Measurements from ENCODE around the gene EML3. TPM values are rescaled to one million over a fixed set of nuclear protein-coding genes. Genes with fewer than 3 reads are reported as not detected.

EML3 gene
- 17.9 and 20.3 TPM in 2 replicates for total RNA-seq

GRCh38 chr11:62612366-62613290, at the start of gene EML3, which contains the start of gene ROM1:
Gene EML3, minus strand, starts transcription at chr11:62612775. Its CDS starts 318 bp downstream, at chr11:62612457.
Gene ROM1, plus strand, starts transcription at chr11:62613257. Its CDS starts 25 bp downstream, at chr11:62613282.

GRCh38 chr11:62645946-62646824, 33.6 kb upstream of the EML3 start, which contains the start of gene GANAB:
Gene GANAB, minus strand, starts transcription at chr11:62646613. Its CDS starts 14 bp downstream, at chr11:62646599.

GRCh38 chr11:62621567-62622470, 9.2 kb upstream of the EML3 start, which contains the start of gene B3GAT3:
Gene B3GAT3, minus strand, starts transcription at chr11:62621986. Its CDS starts 39 bp downstream, at chr11:62621947.

GRCh38 chr11:62601372-62602140, 11.0 kb downstream of the EML3 start, which contains the start of gene MTA2:
Gene MTA2, minus strand, starts transcription at chr11:62601865. Its CDS starts 415 bp downstream, at chr11:62601450.

GRCh38 chr11:62591448-62592145, 21.0 kb downstream of the EML3 start, which contains the start of gene TUT1:
Gene TUT1, minus strand, starts transcription at chr11:62591523. Its CDS starts 38 bp downstream, at chr11:62591485.

GRCh38 chr11:62573592-62574362, 38.8 kb downstream of the EML3 start, which contains the start of gene EEF1G:
Gene EEF1G, minus strand, starts transcription at chr11:62573891. Its CDS starts 49 bp downstream, at chr11:62573842.

Small RNA genes lying within 50 kb of the gene (small RNA-seq; reads per million reads assigned to genes)
- gene AP001458.1 (ENCODE audit: low replicate concordance) = not detected
- not detected for gene EEF1G (ENCODE audit: low replicate concordance)
- gene MIR6747 (ENCODE audit: low replicate concordance) = 0.10 reads per million

Other genes starting within 250 kb of the EML3 start
- not detected in 2 replicates for gene SCGB1A1, start 193.7 kb downstream of the EML3 start, total RNA-seq
- 206 and 490 TPM in 2 replicates for gene AHNAK, start 66.0 kb downstream of the EML3 start, total RNA-seq
- gene EEF1G, start 38.9 kb downstream of the EML3 start, total RNA-seq = 914 and 1,622 TPM in 2 replicates
- gene TUT1, start 21.3 kb downstream of the EML3 start, total RNA-seq = 7.4 and 8.4 TPM in 2 replicates
- 82.7 and 179 TPM in 2 replicates for gene MTA2, start 10.9 kb downstream of the EML3 start, total RNA-seq
- gene ROM1, start 482 bp upstream of the EML3 start, total RNA-seq = 1.3 and 4.6 TPM in 2 replicates
- gene B3GAT3, start 9.2 kb upstream of the EML3 start, total RNA-seq = 34.6 and 47.0 TPM in 2 replicates
- gene GANAB, start 33.8 kb upstream of the EML3 start, total RNA-seq = 222 and 365 TPM in 2 replicates
- gene INTS5, start 40.5 kb upstream of the EML3 start, total RNA-seq = 19.0 and 38.4 TPM in 2 replicates
- gene C11orf98, start 52.4 kb upstream of the EML3 start, total RNA-seq = 19.9 and 31.8 TPM in 2 replicates
- gene CSKMT, start 52.5 kb upstream of the EML3 start, total RNA-seq = 5.3 and 10.0 TPM in 2 replicates
- 4.6 and 7.6 TPM in 2 replicates for gene UQCC3, start 58.9 kb upstream of the EML3 start, total RNA-seq
- gene LBHD1, start 59.5 kb upstream of the EML3 start, total RNA-seq = 5.2 and 5.5 TPM in 2 replicates
- 62.4 and 230 TPM in 2 replicates for gene UBXN1, start 66.3 kb upstream of the EML3 start, total RNA-seq
- 3.7 and 4.7 TPM in 2 replicates for gene LRRN4CL, start 76.8 kb upstream of the EML3 start, total RNA-seq
- gene BSCL2, start 94.6 kb upstream of the EML3 start, total RNA-seq = 42.2 and 63.7 TPM in 2 replicates
- gene GNG3, start 94.9 kb upstream of the EML3 start, total RNA-seq = not detected in 2 replicates
- gene HNRNPUL2, start 114.7 kb upstream of the EML3 start, total RNA-seq = 7.0 and 16.3 TPM in 2 replicates
- gene TTC9C, start 115.7 kb upstream of the EML3 start, total RNA-seq = 39.8 and 49.1 TPM in 2 replicates
- gene ZBTB3, start 141.4 kb upstream of the EML3 start, total RNA-seq = 15.1 and 18.3 TPM in 2 replicates
- gene POLR2G, start 148.8 kb upstream of the EML3 start, total RNA-seq = 54.0 and 56.0 TPM in 2 replicates
- gene TAF6L, start 158.6 kb upstream of the EML3 start, total RNA-seq = 19.3 and 29.5 TPM in 2 replicates
- gene TMEM179B, start 174.6 kb upstream of the EML3 start, total RNA-seq = 42.2 and 50.7 TPM in 2 replicates
- 11.2 and 21.0 TPM in 2 replicates for gene TMEM223, start 179.2 kb upstream of the EML3 start, total RNA-seq
- 35.2 and 49.5 TPM in 2 replicates for gene NXF1, start 192.7 kb upstream of the EML3 start, total RNA-seq
- gene STX5, start 219.3 kb upstream of the EML3 start, total RNA-seq = 48.7 and 70.2 TPM in 2 replicates
- gene TEX54, start 220.1 kb upstream of the EML3 start, total RNA-seq = not detected in 2 replicates
- 44.6 and 56.4 TPM in 2 replicates for gene WDR74, start 226.8 kb upstream of the EML3 start, total RNA-seq